ENCODE measurements around the gene VWA1.
"Not testable (repeated sequence)": the region's sequence is repeated elsewhere in the genome, so short reads cannot be mapped to it uniquely, and the experiment has no call there.

GRCh38 chr1:1459156-1459555 is 23.7 kb downstream of the VWA1 start:
- TF ChIP-seq CREB5 (CRISPR knock-in tag; IDR thresholded peaks at IDR 0.05; ENCODE audit: low read depth); ISL1 (CRISPR knock-in tag; IDR thresholded peaks at IDR 0.05); POU6F1 (CRISPR knock-in tag; IDR thresholded peaks at IDR 0.05; ENCODE audit: borderline replicate concordance, low read depth); ESRRG (CRISPR knock-in tag; IDR thresholded peaks at IDR 0.05); SNAI2 (CRISPR knock-in tag; IDR thresholded peaks at IDR 0.05); PATZ1 (CRISPR knock-in tag; IDR thresholded peaks at IDR 0.05; ENCODE audit: borderline replicate concordance): not testable (repeated sequence)
